Epithelial cell of proximal tubule (primary cell): ENCODE results near the gene DOCK1. TPM values are rescaled to one million over a fixed set of nuclear protein-coding genes. Genes with fewer than 3 reads are reported as not detected.

Experiments used
- DNase-seq: peaks from one replicate; pipeline ENCODE4 v3.0.0-alpha.2; 2011; ENCODE audit warnings: low read depth
- H3K4me3 ChIP-seq: 2 replicates; pipeline ENCODE4 v1.5.1; 2011; ENCODE audit warnings: low read depth, mild to moderate bottlenecking, low read length
- CTCF ChIP-seq: conservative IDR thresholded peaks from 2 replicates; pipeline ENCODE4 v1.5.1; 2012; ENCODE audit warnings: low read depth, mild to moderate bottlenecking, low read length
- total RNA-seq: library from RNA; depleted of rRNA; stranded (reverse); fragments of >200 nt; gene quantifications from 2 replicates; pipeline ENCODE4 v1.2.3, GENCODE V29; 2015

The DOCK1 gene
- total RNA-seq, 1 donor from 2014 or later = 31.9 TPM

GRCh38 chr10:127013211-127013656 is 108.0 kb downstream of the DOCK1 start:
- H3K4me3 ChIP-seq = no peak overlapping the region
- no peak for DNase-seq
- no peak for TF ChIP-seq CTCF

GRCh38 chr10:127013691-127014473 is 108.7 kb downstream of the DOCK1 start:
- DNase-seq = no peak
- H3K4me3 ChIP-seq = no peak overlapping the region
- no peak for TF ChIP-seq CTCF

- H3K4me3 ChIP-seq = no peak overlapping the region
- TF ChIP-seq CTCF = no peak
- DNase-seq = no peak
Measured at GRCh38 chr10:127014671-127015070, 109.4 kb downstream of the DOCK1 start.

DNA sequence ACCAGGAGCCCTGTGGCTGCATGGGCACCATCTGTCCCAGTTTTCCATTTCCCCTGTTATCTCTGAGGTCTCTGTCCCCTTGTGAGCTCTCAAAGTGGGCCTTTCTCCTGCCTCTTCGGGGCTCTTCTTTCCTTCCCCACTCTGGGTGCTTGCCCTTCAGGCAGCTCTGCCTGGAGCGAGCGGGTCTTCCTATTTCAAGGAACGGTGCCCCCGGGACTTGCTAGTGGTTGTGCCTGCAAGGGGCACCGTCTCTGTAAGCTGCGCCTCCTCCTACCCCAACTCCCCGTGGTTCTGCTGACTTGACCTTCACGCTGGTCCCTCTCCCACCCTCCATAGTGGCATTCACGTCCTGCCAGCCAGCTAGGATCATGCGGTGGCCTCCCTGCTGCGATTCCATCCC is 110.1 kb downstream of the DOCK1 start:
- H3K4me3 ChIP-seq = no peak overlapping the region
- no peak for TF ChIP-seq CTCF
- DNase-seq = no peak

DNA sequence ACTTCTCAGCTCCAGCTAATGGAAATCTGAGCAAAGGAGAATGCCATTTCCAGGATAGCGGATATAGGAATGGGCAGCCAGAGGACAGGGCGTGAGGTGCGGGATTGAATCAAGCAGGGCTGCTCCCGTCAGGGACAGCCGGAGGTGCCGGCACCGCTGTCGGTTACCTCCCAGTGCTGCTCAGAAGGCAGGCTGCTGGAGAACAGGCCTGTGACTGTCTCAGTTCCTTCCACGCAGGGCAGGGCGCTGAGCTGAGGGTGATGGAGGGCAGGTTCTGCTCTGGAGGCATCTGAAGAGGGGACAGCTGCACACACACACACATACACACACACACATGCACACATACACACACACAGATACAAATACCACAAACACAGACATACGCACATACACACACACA is 111.1 kb downstream of the DOCK1 start:
- no peak for TF ChIP-seq CTCF
- DNase-seq = no peak
- no peak overlapping the region for H3K4me3 ChIP-seq

DNA sequence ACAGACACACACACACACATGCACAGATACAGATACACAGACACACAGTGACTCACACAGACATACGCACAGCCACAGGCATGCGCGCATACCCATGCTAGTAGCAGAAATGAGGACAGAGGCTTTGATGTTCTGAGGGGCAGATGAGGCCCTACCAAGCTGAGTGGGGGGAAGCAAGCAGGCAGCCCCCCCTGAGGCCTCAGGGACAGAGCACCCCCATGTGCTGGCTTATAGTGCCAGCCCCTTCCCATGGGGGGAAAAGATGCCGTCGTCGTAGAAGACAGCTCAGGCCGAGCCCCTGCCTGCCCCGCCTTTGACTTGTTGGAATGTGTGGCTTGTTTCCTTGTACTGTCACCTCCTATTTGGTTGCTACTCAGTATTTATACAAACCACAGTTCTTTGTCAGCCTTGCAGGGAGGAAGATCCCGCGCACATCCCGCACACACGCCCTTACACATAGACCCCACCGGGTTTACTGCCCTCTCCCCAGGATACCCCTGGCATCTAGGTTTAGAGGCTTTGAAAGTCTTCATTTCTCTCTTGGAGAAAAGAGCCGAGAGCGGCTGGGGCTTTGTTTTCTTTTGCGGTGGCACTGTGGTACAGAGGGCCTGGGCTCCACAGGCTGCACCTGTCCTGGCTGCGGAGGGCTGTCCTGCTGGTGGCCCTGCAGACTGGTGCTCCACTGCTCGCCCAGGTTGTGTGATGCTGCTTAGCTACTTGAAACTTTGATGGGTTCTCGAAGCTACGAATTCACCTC is 112.5 kb downstream of the DOCK1 start:
- TF ChIP-seq CTCF = no peak
- DNase-seq = no peak
- H3K4me3 ChIP-seq = no peak overlapping the region
